Fibroblast of skin of right biceps (primary cell): ENCODE measurements around the gene FASTK.
A peak's percentile ranks its signal among the peaks of the same experiment; 100 is the strongest.

Experiments
- DNase-seq: peaks from one replicate; pipeline ENCODE4 v3.0.0-alpha.2; 2013

Gene FASTK

GRCh38 chr7:151116603-151117440, 36.2 kb upstream of the FASTK start:
- DNase-seq = no peak

GRCh38 chr7:151115836-151116418, 35.3 kb upstream of the FASTK start:
- no peak for DNase-seq

GRCh38 chr7:151115121-151115835, 34.7 kb upstream of the FASTK start:
- DNase-seq = peak; percentile 40

- no peak for DNase-seq
These were observed 33.8 kb upstream of the FASTK start for GRCh38 chr7:151114151-151115090.

- peak; percentile 92 for DNase-seq
These were observed 32.9 kb upstream of the FASTK start for GRCh38 chr7:151113344-151114150.

- peak; percentile 67 for DNase-seq
These were observed 30.5 kb upstream of the FASTK start for GRCh38 chr7:151110941-151111645.

GRCh38 chr7:151110236-151110940, 29.8 kb upstream of the FASTK start:
- DNase-seq = no peak

GRCh38 chr7:151109094-151110048, 28.8 kb upstream of the FASTK start:
- DNase-seq = peak; percentile 46

GRCh38 chr7:151107882-151108281, 27.3 kb upstream of the FASTK start:
- no peak for DNase-seq

GRCh38 chr7:151104411-151105235, 24.0 kb upstream of the FASTK start:
- DNase-seq = peak; percentile 93

- no peak for DNase-seq
These were observed 23.4 kb upstream of the FASTK start for GRCh38 chr7:151103973-151104372.

GRCh38 chr7:151102991-151103390, 22.4 kb upstream of the FASTK start:
- no peak for DNase-seq

- DNase-seq = no peak
These were observed 21.2 kb upstream of the FASTK start for GRCh38 chr7:151101621-151102396.

- no peak for DNase-seq
These were observed 20.3 kb upstream of the FASTK start for GRCh38 chr7:151100921-151101320.

GRCh38 chr7:151099486-151100211, 19.0 kb upstream of the FASTK start:
- DNase-seq = no peak

GRCh38 chr7:151095828-151096475, 15.3 kb upstream of the FASTK start:
- peak; percentile 38 for DNase-seq
